ENCODE results near the gene PTPN14.
"Not testable (repeated sequence)": the region's sequence is repeated elsewhere in the genome, so short reads cannot be mapped to it uniquely, and the experiment has no call there.

Gene PTPN14

GRCh38 chr1:214394569-214394968, 156.8 kb downstream of the PTPN14 start:
- DNase-seq (ENCODE audit: low spot score) = not testable (repeated sequence)

DNA sequence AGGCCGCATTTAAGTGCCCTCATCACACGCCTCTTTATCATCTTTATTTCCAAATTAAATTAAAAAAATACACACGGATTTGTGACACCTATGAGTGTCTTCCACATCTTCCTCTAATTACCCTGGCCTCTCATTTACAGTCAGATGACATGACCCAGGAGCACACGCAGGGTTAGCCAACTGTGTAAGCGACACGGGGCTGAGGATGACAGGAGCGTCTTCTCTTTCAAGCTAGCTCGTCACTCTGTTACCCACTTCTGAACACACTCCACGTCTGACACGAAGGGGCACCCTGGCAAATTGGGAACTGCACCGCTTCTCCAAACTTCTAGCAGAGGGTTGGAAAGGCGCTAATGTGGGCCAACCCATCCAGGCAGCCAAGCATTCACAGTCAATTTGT, 158.3 kb downstream of the PTPN14 start:
- no peak for DNase-seq (ENCODE audit: low spot score)

DNA sequence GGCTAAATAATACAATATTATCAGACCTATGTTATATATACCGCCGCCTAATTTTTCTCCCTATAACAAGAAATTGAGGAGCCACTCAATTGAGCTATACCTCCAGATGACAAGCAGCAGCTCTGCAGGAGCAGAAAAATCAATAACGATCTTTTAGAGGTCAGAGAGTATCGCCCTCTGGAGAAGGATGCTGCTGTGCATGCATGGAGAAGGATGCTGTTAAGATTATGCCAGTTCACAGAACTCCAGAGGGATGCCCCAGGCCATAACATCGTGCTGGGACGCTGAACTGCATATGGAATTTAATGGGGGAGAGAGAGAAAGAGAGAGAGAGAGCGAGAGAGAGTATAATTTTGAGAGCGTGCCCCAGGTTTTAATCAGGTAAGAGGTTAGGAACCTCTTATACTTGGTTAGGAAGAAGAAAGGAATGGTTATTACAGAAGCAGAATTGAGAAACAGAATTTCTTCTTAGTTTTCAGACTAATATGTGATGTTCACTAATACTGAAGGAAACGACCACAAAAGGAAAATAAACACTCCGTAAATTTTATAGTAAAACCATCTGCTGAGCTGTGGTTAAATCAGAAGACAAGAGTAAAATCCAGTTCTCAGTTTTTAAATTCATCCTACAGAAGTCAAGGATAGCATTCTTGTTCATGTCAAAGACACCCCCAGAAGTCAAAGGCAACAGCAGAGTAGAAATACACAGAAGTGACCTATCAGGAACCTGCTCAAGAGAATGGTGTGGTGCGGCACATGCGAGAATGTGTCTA, 159.3 kb downstream of the PTPN14 start:
- no peak for DNase-seq (ENCODE audit: low spot score)

GRCh38 chr1:214389734-214390133, 161.7 kb downstream of the PTPN14 start:
- DNase-seq (ENCODE audit: low spot score) = no peak

DNA sequence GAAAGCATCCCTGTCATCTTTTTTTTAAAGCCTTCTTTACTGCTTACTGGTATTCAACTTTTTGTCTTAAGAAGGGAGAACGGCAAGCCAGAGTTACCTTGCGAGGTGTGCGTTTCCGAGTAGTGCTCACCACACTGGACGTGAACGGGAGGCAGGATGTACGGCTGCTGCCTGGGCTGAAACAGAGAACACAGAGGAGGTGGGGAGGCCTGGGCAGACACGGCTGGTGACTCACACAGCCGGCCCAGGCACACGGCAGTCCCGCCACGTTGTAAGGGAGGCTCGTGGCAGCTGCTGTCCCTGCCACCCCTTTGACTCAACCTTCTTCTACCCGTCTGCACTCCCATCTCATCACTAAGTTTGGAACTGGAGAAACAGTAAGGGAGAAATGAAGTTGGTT, 164.7 kb downstream of the PTPN14 start:
- DNase-seq (ENCODE audit: low spot score) = no peak

GRCh38 chr1:214386333-214386732, 165.1 kb downstream of the PTPN14 start:
- no peak for DNase-seq (ENCODE audit: low spot score)

- DNase-seq (ENCODE audit: low spot score) = no peak
These were observed 166.0 kb downstream of the PTPN14 start for GRCh38 chr1:214385428-214385827.

DNA sequence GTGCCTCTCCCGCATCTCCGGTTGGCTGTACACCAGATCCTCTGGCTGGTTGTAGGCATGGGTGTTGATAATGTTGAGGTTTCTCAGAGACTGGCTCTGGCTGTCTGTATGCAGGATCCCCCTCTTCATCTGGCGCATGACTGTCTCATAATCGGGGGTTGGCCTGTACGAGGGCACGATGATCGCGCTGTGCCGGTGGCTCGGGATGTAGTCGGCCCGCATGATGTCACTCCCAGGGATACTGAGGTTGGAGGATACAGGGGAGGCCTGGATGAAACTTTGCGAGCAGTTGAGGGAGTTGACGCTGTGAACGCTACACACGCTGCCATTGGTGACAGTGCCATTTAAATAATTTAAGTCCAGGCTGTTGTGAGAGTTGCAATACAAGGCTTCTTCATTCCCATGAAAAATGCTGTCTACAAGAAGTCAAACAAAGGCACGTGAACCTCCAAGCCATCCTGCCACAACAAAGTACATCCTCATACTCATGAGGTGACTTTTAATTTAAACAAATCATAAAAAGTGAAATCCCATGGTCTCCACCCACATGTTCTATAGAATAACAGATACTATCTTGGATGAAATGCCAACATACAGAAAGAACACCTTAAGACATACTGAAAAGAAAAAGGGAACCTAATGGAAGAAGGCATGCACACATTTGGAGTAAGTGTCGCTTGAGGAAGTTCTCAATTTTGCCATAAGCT, 166.9 kb downstream of the PTPN14 start:
- no peak for DNase-seq (ENCODE audit: low spot score)

GRCh38 chr1:214383381-214384372, 167.7 kb downstream of the PTPN14 start:
- no peak for DNase-seq (ENCODE audit: low spot score)

- no peak for DNase-seq (ENCODE audit: low spot score)
These were observed 170.3 kb downstream of the PTPN14 start for GRCh38 chr1:214380986-214381695.

DNA sequence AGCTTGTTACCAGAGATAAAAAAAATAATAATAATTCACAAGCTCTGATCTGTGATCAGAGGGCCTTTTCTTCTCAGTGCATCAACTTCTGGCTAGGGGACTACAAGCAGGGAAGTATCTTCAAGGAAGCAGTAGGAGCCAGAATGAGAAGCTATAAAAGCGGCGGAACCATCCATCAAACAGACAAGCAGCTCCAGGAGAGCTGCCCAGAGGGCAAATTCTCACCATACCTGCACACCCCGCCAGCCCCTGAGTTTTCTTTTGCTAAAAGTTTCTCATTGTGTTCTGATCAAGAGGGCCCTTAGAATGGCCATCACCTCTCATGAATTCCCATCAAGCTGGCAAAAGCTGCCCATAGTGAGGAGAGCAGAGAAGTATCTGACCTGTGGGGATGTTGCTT, 171.0 kb downstream of the PTPN14 start:
- DNase-seq (ENCODE audit: low spot score) = no peak

DNA sequence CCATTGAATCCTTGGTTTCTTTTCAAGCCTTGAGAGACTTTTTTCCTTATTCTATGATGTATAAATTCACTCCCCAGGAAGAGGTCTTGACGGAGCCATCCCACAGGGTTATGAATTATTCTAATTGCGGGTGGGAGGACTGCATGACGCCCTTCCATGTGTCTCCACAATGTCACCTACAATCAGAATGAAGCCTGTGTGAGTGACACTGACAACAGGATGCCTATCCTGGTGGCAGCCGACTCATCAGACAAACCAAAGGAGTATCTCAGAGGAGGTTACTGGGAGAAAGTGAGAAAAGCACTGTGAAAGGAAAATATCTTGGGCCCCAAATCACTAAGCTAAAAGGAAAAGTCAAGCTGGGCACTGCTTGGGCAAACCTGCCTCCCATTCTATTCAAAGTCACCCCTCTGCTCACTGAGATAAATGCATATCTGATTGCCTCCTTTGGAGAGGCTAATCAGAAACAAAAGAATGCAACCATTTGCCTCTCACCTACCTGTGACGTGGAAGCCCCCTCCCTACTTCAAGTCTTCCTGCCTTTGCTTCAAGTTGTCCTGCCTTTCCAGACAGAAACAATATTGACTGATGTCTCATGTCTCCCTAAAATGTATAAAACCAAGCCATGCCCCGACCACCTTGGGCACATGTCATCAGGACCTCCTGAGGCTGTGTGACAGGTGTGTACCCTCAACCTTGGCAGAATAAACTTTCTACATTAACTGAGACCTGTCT, 172.0 kb downstream of the PTPN14 start:
- no peak for DNase-seq (ENCODE audit: low spot score)

DNA sequence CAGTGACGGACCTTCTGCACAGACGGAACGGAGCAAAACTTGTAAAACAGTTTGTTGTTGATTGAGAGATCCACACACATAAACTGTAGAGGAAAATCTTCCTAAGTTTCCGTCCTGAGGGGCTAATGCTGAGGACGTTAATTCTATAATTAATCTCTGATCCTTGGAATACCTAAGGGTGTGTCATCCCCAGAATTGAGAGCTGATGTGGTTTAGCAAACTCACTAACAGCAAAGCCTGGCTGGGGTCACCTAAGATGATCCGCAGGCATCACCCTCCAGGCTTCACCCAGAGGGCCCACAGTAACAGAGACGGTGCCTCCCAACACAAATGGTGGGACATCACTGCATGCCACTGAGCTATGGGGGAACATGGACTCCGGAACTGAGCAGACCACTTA, 172.9 kb downstream of the PTPN14 start:
- DNase-seq (ENCODE audit: low spot score) = no peak

DNA sequence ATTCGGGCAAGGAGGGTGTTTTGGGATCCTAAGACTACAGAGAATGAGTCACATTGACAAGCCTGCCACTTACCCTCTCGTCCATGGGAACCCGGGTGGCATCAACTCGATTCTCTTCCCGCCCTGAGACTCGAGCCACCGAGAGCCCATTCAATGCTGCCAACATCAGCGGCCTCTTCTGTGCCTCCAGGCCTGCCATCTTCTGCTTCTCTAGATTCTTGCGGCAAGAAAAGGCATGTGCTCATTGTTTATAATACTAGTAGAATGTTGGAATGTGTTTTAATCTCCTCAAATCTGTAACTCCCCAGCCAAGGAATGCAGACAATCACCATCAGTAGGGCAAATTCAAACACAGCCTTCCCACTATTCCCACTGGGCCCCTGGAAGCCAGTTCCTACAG, 173.5 kb downstream of the PTPN14 start:
- DNase-seq (ENCODE audit: low spot score) = no peak

GRCh38 chr1:214377485-214377884, 173.9 kb downstream of the PTPN14 start:
- DNase-seq (ENCODE audit: low spot score) = no peak

DNA sequence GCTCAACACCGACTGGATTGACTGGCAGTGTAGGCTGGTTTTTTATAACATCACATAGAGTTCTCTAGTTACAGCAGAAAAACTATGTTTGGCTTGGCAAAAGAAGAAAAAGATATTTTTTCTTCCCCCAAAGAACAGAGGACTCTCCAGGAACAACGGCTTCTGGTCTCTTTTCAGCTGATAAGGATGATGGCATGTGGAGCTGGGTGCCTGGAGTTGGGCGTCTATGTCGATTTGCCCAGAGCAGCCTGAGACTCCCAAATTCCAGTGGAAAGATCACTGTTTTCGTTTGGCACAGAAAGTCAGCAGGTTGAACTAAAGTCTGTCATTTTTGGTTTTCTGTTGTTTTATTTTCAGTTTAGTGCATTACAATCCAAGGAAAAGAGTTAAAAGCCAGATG, 179.3 kb downstream of the PTPN14 start:
- DNase-seq (ENCODE audit: low spot score) = no peak

GRCh38 chr1:214370615-214371014, 180.8 kb downstream of the PTPN14 start:
- no peak for DNase-seq (ENCODE audit: low spot score)

GRCh38 chr1:214369364-214369763, 182.0 kb downstream of the PTPN14 start:
- DNase-seq (ENCODE audit: low spot score) = no peak

- DNase-seq (ENCODE audit: low spot score) = no peak
These were observed 183.6 kb downstream of the PTPN14 start for GRCh38 chr1:214367841-214368240.

- DNase-seq (ENCODE audit: low spot score) = no peak
These were observed 186.6 kb downstream of the PTPN14 start for GRCh38 chr1:214364786-214365295.

GRCh38 chr1:214364386-214364785, 187.0 kb downstream of the PTPN14 start:
- no peak for DNase-seq (ENCODE audit: low spot score)

Data from RKO (cell line).